ENCODE data around the gene RGS3. TPM values are rescaled to one million over a fixed set of nuclear protein-coding genes. Genes with fewer than 3 reads are reported as not detected.

RGS3 gene
- total and polyA plus RNA-seq, 2 of the 13 experiments (the other 11 are each of a cell fraction or from before 2014, with no cell fraction given), result 17.1 to 28.8 TPM

DNA sequence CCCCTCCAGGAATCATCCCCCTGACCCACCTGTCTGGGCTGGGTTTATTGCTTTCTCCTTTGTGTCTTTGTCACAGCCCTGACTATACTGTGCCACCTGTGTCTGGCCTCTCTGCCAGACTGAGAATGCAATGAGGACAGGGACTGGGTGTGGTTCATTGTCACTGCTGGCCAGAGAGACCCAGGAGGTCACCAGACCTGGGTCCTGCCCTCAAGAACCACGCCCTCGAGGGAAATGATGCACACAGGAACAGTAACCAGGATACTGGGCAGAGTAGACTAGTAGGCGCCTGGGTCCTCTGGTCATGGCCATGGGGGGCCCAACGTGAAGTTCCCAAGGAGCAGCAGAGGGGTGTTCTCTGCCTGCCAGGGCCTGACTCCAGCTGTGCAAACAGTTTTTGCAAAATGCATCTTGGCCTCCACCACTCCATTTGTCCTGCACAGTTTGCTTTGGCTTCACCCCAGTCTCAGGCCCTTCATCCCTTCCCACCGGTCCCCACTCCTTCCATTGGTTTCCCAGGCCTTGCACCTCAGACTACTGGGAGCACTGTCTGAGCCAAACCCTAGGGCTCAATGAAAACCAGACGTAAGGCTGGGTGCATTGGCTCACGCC is 17.8 kb downstream of the RGS3 start:
- Histone ChIP-seq H3K4me1 (ENCODE audit: insufficient read depth, low read length) (peaks cover 10% of the 10 kb centered on the region), H3K27ac (ENCODE audit: extremely low read length, insufficient read depth, low read length) (no peak overlapping the region), H3K27me3 (ENCODE audit: control insufficient read depth in 1 of 2, insufficient read depth in 2 of 2, low read length in 2 of 2) (no peaks in the 10 kb centered on the region), H3K79me2 (ENCODE audit: insufficient read depth, low read length) (peaks cover 12% of the 10 kb centered on the region), H3K9ac (ENCODE audit: insufficient read depth, low read depth, low read length) (no peak overlapping the region), H3K4me2 (ENCODE audit: low read depth, low read length) (no peak overlapping the region), H3K9me3 (ENCODE audit: low read length) (no peaks in the 10 kb centered on the region), H2AFZ (ENCODE audit: low read length) (no peak overlapping the region), H4K20me1 (ENCODE audit: insufficient read depth, low read length) (no peaks in the 10 kb centered on the region), H3K36me3 (replicated peaks in 1 of 2; ENCODE audit: control insufficient read depth in 1 of 2, insufficient read depth in 2 of 2, low read length in 2 of 2) (peaks cover 16 to 61% of the 10 kb centered on the region in 2 experiments; a peak in 4 of 5 replicates), H3K4me3 (replicated peaks in 1 of 3; ENCODE audit: insufficient read depth in 1 of 3, low read depth in 2 of 3, low read length in 3 of 3) (no peak overlapping the region)
- ATAC-seq (no peak), DNase-seq (ENCODE audit: low spot score) (no peak), FAIRE-seq (no peak)
- WGBS (ENCODE audit: low lambda C conversion rate), result 97% methylated on average over 6 of the region's 7 CpGs
- no TSS peak for BruUV-seq (replicated peaks)
- in situ Hi-C loops (cut with HindIII; ENCODE audit: extremely low pct_ligation_motif_present, low pct_unique_long_range_greater_than_20kb) (no loop called here), intact Hi-C loops (cut with micrococcal nuclease; ENCODE audit: unreplicated experiment) (no loop called here)
- ChIA-PET POLR2A (no interaction called here), CTCF (ENCODE audit: low intra/inter-chr PET ratio, low total read pairs) (no interaction called here)
- TF ChIP-seq HCFC1 (IDR thresholded peaks at IDR 0.05; ENCODE audit: low read depth, low read length) (no peak), NFE2L2 (IDR thresholded peaks at IDR 0.05; ENCODE audit: low read length) (no peak), ZNF616 (CRISPR knock-in tag; IDR thresholded peaks at IDR 0.05; ENCODE audit: low read depth) (no peak), POLR2A (IDR thresholded peaks at IDR 0.05; ENCODE audit: insufficient read depth in 1 of 2, low read depth in 2 of 2, low read length in 2 of 2) (no peak), WIZ (CRISPR knock-in tag; IDR thresholded peaks at IDR 0.05) (no peak), RXRB (CRISPR knock-in tag; IDR thresholded peaks at IDR 0.05; ENCODE audit: borderline replicate concordance) (no peak)
- TF ChIP-seq, protein P1, sequence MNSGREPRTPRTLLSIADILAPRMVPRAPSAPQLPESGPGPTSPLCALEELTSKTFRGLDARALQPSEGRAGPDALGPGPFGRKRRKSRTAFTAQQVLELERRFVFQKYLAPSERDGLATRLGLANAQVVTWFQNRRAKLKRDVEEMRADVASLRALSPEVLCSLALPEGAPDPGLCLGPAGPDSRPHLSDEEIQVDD (CRISPR knock-in tag; IDR thresholded peaks at IDR 0.05; ENCODE audit: borderline replicate concordance), result no peak
- TF ChIP-seq, protein P2, sequence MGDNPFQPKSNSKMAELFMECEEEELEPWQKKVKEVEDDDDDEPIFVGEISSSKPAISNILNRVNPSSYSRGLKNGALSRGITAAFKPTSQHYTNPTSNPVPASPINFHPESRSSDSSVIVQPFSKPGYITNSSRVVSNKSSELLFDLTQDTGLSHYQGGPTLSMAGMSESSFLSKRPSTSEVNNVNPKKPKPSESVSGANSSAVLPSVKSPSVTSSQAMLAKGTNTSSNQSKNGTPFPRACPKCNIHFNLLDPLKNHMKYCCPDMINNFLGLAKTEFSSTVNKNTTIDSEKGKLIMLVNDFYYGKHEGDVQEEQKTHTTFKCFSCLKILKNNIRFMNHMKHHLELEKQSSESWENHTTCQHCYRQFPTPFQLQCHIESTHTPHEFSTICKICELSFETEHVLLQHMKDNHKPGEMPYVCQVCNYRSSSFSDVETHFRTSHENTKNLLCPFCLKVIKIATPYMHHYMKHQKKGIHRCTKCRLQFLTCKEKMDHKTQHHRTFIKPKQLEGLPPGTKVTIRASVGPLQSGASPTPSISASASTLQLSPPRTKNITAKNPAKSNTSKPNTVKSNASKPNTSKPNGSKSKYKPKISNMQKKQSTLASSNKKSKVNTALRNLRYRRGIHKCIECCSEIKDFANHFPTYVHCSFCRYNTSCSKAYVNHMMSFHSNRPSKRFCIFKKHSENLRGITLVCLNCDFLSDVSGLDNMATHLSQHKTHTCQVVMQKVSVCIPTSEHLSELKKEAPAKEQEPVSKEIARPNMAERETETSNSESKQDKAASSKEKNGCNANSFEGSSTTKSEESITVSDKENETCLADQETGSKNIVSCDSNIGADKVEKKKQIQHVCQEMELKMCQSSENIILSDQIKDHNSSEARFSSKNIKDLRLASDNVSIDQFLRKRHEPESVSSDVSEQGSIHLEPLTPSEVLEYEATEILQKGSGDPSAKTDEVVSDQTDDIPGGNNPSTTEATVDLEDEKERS (CRISPR knock-in tag; IDR thresholded peaks at IDR 0.05), result no peak
